Fibroblast of villous mesenchyme (primary cell): ENCODE data around the gene ZFYVE28. TPM values are rescaled to one million over a fixed set of nuclear protein-coding genes. Genes with fewer than 3 reads are reported as not detected.

Source experiments
- DNase-seq: peaks from one replicate; pipeline ENCODE4 v3.0.0-alpha.2; 2010; ENCODE audit warnings: low read depth
- H3K4me3 ChIP-seq: 2 replicates; pipeline ENCODE4 v1.5.1; 2011; ENCODE audit warnings: low read depth, mild to moderate bottlenecking, low read length
- total RNA-seq: library from RNA; depleted of rRNA; stranded (reverse); fragments of >200 nt; gene quantifications from 2 replicates; pipeline ENCODE4 v1.2.3, GENCODE V29; 2012
- TF ChIP-seq, protein P1 (sequence below): IDR thresholded peaks from 2 replicates; pipeline ENCODE4 v1.5.1; 2012; ENCODE audit warnings: low read depth, mild to moderate bottlenecking, low read length; ENCODE audit not compliant: insufficient read depth

Gene ZFYVE28
- total RNA-seq, 1 donor: 12.1 TPM

GRCh38 chr4:2361366-2362265 is 56.8 kb downstream of the ZFYVE28 start:
- H3K4me3 ChIP-seq: no peak overlapping the region
- DNase-seq: no peak
- TF ChIP-seq, protein P1, sequence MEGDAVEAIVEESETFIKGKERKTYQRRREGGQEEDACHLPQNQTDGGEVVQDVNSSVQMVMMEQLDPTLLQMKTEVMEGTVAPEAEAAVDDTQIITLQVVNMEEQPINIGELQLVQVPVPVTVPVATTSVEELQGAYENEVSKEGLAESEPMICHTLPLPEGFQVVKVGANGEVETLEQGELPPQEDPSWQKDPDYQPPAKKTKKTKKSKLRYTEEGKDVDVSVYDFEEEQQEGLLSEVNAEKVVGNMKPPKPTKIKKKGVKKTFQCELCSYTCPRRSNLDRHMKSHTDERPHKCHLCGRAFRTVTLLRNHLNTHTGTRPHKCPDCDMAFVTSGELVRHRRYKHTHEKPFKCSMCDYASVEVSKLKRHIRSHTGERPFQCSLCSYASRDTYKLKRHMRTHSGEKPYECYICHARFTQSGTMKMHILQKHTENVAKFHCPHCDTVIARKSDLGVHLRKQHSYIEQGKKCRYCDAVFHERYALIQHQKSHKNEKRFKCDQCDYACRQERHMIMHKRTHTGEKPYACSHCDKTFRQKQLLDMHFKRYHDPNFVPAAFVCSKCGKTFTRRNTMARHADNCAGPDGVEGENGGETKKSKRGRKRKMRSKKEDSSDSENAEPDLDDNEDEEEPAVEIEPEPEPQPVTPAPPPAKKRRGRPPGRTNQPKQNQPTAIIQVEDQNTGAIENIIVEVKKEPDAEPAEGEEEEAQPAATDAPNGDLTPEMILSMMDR: no peak

- no peak overlapping the region for H3K4me3 ChIP-seq
- TF ChIP-seq, protein P1: no peak
- DNase-seq: no peak
These were observed 58.1 kb downstream of the ZFYVE28 start for GRCh38 chr4:2360396-2360730.

GRCh38 chr4:2359591-2360395 is 58.7 kb downstream of the ZFYVE28 start:
- TF ChIP-seq, protein P1: no peak
- no peak for DNase-seq
- H3K4me3 ChIP-seq: no peak overlapping the region

DNA sequence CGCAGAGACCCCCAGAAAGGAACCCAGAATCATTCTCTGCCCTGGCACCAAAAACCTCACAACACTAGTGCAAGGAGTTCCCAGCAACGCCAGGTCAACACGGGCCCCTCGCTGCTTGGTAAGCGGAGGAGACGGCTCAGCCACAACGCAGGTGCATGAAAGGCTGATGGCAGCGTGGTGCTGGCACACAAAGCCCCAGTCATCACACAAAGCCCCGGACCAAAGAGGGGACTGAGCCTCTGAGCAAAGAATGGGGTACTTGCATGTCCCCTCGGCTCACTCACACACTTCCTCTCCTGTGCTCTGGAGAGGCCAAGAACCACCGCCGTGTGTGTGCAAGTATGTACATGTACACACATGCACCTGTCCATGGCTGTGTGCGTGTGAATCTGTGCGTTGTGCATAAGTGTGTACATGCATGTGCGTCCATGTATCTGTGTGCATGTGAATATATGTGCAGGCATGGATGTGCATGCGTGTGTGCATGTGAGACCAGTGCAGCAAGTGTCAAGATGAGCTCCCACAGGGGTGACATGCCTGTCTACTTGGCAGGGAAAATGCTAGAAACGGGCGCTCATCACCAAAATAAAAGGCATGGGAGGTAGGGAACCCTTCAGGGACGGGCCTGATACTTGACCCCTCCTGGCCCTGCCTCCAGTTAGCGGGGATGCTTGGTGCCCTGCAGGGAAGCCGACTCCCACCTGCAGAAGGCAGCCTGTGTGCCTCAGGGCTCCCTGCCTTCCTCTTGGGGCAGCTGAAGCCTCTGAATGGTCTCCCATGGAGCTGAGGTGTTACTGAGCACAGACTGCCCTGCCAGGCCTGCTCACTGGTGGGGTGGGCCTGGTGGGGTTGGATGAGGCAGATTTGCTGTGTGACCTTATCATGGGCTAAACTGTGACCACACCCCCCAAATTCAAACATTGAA is 60.4 kb downstream of the ZFYVE28 start:
- no peak for DNase-seq
- TF ChIP-seq, protein P1: no peak
- no peak overlapping the region for H3K4me3 ChIP-seq

DNA sequence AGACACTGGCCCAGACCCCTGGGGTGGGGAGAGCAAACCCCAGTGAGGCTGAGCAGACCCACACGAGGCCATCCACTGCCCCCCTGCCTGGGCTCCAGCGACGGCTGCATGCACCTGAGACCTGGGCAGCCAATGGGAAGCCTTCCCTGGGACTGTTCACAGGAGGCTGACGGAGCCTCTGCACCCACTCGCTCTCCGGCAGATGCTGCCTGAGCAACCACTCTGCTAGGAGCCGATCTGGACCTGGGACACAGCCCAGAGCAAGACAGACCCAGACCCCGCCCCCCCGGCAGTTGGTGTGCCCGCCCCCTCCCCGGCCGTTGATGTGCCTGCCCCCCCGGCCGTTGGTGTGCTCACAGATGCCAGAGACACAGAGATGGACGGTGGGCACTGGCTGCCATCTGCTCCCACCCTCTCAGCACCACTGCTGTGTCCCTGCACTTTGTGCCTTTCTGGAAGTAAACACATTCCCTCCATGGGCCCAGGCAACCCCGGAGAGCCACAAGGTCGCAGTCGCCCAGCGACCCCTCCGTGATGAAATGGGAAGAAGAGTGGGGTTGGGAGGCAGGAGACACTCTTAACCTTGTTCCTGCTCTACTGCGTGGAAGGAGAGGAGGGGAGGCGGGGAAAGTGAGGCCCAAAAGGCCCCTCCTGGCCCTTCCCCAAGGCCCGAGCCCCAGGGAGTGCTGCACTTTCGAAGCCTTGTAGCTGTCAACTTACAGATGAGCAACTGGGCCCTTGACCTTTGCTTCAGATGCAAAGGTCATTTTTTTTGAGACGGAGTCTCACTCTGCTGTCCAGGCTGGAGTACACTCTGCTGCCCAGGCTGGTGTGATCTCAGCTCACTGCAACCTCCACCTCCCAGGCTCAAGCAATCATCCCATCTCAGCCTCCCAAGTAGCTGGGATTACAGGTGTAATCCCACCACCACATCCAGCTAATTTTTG is 62.0 kb downstream of the ZFYVE28 start:
- H3K4me3 ChIP-seq: no peak overlapping the region
- TF ChIP-seq, protein P1: no peak
- DNase-seq: no peak
